D341Med (cell line): ENCODE measurements around the gene MAL.

Source experiments
- DNase-seq: peaks from one replicate; pipeline ENCODE4 v3.0.0; 2012; ENCODE audit warnings: low spot score

MAL gene

DNA sequence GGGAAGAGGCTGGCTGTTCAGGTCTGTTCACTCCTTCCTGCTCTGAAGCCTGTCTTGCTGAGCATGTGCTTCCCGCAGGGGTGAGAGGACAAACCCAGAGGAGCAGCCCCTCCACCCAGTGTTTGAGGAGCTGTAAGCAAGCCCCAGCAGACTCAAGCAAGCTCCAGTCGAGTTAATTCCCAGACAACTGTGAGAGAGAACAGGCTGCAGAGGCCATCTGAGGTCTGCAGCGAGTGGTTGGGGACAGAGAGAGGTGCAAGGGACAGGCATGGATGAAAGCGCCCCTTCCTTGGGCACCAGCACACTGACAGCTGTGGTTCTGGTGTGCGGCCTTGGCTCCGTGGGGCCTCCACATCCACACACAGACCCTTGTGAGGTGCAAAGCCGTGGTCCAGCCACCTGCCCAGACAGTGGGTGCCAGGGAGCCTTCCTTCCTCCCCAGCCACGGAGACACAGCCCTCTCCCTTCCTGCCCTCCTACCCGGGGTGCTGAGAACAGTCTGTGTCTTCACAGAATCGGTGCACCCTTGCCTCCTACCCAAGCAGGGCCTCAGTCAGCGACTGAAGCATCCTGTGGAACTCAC, 36.2 kb downstream of the MAL start:
- DNase-seq: no peak

- DNase-seq: no peak
Observed at GRCh38 chr2:95062242-95063085, 37.0 kb downstream of the MAL start.

GRCh38 chr2:95063086-95063958, 37.8 kb downstream of the MAL start:
- no peak for DNase-seq

- no peak for DNase-seq
Observed at GRCh38 chr2:95068256-95068655, 42.7 kb downstream of the MAL start.

- no peak for DNase-seq
Observed at GRCh38 chr2:95069465-95069864, 44.0 kb downstream of the MAL start.

DNA sequence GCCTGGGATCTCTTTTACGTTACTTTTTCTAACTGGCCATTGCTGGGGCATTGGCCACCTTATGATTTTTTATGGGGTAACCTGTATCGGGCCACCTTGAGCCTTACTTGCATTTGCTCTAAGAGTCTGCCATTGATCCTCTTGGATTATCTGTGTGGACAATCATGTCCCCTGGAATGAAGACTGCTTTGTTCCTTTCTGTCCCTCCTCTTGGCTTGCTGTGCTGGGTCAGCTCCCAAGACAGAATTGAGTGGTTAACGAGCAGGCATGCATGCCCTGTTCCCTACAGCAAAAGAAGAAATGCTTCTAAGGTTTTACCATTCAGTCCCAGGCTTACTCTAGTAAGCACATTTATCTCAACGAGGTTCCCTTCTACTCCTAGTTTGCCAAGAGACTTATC, 46.3 kb downstream of the MAL start:
- DNase-seq: no peak

- no peak for DNase-seq
Observed at GRCh38 chr2:95072424-95072823, 46.9 kb downstream of the MAL start.

DNA sequence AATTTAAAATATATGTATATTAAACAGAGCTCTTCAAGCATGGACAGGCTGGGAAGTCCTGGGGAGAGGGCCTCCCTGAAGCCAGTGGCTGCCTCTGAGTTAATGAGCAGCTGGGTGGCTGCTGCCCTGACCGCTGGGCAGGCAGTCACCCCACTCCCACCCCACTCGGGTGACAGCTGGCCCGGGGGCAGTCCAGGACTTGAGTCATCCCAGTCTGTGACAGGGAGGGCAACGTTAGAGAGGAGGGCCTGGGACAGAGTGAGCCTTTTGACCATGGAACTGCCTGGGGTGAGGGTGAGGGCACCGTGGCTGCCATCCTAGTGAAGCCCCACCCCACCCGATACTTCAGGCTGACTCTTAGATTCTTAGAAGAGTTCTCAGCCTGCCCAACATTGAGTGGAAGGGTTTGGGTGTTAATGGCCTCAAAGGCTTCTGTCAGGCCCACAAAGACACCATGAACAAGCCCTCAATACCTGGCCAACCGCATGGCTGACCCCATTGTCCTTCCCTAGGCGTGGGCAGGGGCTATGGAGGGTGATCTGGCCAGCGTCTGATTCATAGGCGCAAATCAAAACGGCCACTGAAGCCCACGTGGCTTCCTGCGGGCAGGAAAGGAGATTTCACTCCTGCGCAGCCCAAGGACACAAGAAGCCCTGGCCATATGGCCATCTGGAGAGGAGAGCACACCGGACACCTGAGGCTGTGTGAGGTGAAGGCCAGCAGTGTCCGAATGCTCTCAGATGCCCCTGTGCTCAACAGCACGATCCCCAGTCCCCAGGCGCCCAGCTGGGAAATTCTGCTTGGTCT, 48.6 kb downstream of the MAL start:
- no peak for DNase-seq

- DNase-seq: no peak
Observed at GRCh38 chr2:95074663-95075439, 49.3 kb downstream of the MAL start.

DNA sequence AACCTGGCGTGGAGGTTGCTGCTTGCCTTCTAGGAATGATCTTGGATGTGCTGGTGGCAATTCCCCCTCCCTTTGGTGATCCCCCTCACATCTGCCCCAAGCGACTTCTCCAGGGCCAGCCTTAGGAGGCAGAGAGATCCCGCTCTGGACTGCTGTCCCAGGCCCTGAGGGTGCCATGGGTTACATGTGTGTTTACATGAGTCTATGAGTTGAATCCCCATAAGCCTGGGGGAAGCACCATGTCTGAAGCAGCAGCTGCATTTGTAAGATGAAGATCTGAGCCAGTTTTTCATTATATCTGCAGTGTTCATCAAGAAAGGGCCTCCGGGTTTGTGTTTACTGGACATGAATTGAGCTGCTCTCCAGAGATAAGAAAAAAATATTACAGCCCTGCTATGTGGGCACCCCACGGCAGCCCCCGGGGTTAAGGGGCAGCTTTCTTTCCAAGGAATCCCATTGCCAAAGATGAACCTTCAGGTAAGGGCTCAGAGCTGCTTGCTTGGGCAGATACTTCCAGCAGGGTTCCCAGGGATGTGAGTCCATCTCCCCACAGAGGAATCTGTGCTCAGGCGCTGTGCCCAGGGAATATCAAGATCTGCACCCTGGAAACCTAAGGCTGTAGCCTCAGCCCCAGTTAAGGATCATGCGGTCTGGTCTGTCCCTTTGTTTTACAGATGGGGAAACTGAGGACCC, 50.1 kb downstream of the MAL start:
- no peak for DNase-seq

GRCh38 chr2:95076705-95077529, 51.4 kb downstream of the MAL start:
- DNase-seq: peak; percentile 85

DNA sequence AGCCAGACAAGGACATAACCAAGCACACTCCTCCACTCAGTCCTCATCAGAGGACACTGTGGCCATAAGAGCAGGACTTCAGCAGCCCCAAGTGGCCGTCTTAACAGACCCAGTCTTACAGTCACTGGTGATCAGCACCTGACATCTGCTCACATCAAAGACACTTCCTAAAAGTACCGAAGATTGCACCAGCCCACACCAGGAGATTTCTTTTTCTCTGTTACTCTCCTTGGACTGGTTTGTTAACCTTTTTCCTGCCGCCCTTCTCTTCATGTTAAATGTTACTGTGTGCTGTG, 52.0 kb downstream of the MAL start:
- DNase-seq: no peak

DNA sequence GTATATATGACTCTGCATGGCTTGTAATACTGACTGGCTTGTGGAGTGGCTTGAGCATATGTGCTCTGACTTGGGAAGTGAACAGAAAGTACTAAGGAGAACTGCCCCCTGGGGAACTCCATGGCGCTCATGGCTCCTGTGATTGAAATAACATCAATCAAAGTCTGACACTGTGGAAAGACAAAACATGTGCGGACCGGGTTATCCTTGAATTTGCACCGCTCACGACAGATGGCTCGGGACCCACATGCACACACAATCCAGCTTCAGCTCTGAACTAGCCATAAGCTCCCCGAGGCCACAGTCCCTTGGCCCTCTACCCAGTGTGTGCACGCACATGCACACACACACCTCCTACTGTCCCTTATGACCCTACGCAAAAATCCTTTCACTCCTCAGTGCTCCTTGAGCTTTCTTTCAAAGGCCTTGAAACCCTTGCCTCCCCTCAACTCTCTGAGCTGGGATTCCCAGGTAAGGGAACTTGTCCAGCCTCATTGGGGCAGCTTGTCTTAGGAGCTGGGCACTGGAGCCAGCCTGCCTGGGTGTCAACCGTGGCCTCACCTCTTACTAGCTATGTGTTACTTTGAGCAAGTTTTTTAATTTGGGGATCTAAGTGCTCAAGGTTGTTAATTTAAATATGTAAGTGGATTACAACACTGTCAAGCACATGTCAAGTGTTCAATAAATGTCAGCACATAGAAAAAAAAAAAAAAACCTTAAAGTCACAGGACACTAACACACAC, 52.5 kb downstream of the MAL start:
- no peak for DNase-seq

DNA sequence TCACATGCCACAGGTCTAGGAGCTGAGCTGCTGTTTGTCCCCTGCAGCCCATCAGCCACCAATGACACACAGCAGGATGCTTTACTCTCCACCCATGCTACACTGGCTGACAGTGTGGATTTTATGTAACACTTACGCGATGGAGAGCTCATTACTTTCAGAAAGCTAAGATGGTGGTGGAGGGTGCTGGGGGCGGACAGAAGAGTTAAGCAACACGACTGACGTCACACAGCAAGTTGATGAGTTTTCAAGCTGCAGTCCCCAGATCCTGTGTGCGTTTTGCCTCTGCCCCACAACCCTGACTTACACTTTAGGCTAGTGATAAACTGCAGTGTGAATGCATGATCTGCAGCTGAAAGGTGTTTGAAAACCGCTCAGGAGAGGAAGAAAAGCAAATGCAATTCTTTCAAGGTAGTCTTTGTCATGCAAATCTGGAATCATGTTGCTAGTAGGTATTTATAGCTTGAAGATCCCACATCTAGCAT, 53.7 kb downstream of the MAL start:
- no peak for DNase-seq

DNA sequence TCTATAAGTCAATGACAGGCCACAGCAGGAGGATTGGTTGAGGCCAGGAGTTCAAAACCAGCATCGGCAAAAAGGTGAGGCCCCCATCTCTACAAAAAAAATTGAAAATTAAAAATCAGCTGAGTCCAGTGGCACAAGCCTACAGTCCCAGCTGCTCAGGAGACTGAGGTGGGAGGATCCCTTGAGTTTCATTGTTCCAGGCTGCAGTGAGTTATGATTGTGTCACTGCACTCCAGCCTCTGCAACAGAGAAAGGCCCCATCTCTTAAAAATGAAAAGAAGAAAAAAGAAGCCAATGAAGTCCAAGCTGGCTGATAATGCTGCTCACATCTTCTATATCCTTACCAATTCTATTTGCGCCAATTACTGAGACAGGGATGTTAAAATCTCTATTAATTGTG, 57.0 kb downstream of the MAL start:
- DNase-seq: no peak

DNA sequence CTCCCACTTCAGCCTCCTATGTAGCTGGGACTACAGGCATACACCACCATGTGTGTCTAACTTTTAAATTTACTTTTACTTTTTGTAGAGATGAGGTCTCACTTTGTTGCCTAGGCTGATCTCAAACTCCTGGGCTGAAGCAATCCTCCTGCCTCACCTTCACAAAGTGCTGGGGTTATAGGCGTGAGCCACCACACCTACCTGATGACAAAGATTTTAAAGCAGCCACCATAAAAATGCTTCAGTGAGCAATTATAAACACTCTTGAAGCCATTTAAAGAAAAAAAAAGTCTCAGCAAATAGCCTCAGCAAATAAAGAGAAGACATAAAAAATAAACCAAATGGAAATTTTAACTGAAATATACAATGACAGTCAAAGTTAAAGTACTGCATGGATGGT, 60.5 kb downstream of the MAL start:
- no peak for DNase-seq

DNA sequence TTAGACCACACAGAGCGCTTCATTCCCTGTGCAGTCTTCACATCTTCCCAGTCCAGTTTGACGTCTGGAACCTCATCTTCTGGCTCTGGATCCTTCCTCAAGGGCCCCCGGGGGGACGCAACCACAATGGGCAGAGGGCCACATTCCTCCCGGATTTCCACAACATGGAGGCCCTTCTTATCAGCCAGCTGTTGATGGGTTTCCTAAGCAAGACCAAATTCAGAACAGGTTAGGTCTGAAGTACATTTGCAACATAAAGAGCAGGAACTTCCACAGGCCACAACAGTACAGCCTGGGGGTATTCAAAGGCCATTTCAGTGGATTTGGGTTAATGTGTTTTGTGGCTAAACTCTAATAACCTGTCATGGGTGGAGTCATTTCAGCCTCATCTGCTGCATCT, 61.9 kb downstream of the MAL start:
- DNase-seq: no peak

GRCh38 chr2:95091885-95092555, 66.5 kb downstream of the MAL start:
- no peak for DNase-seq
